Left ventricle myocardium inferior (tissue), 1 donor: ENCODE measurements around the gene SAMD14. TPM values are rescaled to one million over a fixed set of nuclear protein-coding genes. Genes with fewer than 3 reads are reported as not detected.
A peak's percentile ranks its signal among the peaks of the same experiment; 100 is the strongest.

Experiments
- DNase-seq: peaks from one replicate; pipeline ENCODE4 v3.0.0-alpha.2; 2020
- H3K27ac ChIP-seq: fragments of 200-600 bp; replicated peaks from 2 replicates; pipeline ENCODE4 v1.8.0; 2021
- H3K27me3 ChIP-seq: fragments of 200-600 bp; 2 replicates; pipeline ENCODE4 v1.8.0; 2021; ENCODE audit warnings: low read depth
- H3K36me3 ChIP-seq: fragments of 200-600 bp; 2 replicates; pipeline ENCODE4 v1.8.0; 2021
- H3K4me1 ChIP-seq: fragments of 200-600 bp; 2 replicates; pipeline ENCODE4 v1.8.0; 2021
- H3K4me3 ChIP-seq: fragments of 200-600 bp; 2 replicates; pipeline ENCODE4 v1.8.0; 2021; ENCODE audit warnings: mild to moderate bottlenecking, moderate library complexity
- H3K9me3 ChIP-seq: fragments of 200-600 bp; replicated peaks from 2 replicates; pipeline ENCODE4 v1.8.0; 2021
- intact Hi-C: fragments of 100-400 bp; cut with micrococcal nuclease; formaldehyde crosslinking; loops from one replicate; pipeline ENCODE4 v1.11.0; 2022
- total RNA-seq: library from RNA; stranded (reverse); fragmentation: NEBNext Ultra II Directional; extraction: Animal tissue kit (Norgen Biotek cat#: 25700); gene quantifications from one replicate; pipeline ENCODE4 v1.2.1, GENCODE V29; 2021
- TF ChIP-seq, protein P1 (sequence below): fragments of 200-600 bp; IDR thresholded peaks from 2 replicates; pipeline ENCODE4 v1.8.0; 2021; ENCODE audit warnings: antibody characterized with exemption, mild to moderate bottlenecking, borderline replicate concordance
- donor health status: DM: no; HTN: yes; CAD: no; lungs with severe emphysema.

SAMD14 gene
- total RNA-seq, 1 donor from 2014 or later = 1.6 TPM

DNA sequence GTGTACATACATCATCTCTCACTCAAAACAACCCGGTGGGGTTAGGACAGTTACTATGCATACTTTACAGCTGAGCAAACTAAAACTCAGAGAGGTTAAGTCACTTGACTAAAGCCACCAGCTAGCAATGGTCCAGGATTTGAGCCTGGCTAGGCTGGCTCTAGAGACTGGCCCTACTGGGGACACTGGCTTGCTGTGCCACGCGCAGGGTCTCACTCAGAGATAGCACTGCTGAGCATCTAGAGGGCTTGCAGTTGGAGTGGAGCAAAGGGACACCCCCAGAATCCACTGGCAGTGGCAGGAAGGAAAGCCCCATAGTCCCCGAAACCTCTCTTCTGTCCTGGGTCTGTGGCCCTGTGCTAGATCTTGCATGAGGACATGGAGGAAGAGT is 11.1 kb downstream of the SAMD14 start:
- peaks cover 38% of the 10 kb centered on the region for H3K4me1 ChIP-seq
- intact Hi-C loops = no loop called here
- TF ChIP-seq, protein P1, sequence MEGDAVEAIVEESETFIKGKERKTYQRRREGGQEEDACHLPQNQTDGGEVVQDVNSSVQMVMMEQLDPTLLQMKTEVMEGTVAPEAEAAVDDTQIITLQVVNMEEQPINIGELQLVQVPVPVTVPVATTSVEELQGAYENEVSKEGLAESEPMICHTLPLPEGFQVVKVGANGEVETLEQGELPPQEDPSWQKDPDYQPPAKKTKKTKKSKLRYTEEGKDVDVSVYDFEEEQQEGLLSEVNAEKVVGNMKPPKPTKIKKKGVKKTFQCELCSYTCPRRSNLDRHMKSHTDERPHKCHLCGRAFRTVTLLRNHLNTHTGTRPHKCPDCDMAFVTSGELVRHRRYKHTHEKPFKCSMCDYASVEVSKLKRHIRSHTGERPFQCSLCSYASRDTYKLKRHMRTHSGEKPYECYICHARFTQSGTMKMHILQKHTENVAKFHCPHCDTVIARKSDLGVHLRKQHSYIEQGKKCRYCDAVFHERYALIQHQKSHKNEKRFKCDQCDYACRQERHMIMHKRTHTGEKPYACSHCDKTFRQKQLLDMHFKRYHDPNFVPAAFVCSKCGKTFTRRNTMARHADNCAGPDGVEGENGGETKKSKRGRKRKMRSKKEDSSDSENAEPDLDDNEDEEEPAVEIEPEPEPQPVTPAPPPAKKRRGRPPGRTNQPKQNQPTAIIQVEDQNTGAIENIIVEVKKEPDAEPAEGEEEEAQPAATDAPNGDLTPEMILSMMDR = no peak

DNA sequence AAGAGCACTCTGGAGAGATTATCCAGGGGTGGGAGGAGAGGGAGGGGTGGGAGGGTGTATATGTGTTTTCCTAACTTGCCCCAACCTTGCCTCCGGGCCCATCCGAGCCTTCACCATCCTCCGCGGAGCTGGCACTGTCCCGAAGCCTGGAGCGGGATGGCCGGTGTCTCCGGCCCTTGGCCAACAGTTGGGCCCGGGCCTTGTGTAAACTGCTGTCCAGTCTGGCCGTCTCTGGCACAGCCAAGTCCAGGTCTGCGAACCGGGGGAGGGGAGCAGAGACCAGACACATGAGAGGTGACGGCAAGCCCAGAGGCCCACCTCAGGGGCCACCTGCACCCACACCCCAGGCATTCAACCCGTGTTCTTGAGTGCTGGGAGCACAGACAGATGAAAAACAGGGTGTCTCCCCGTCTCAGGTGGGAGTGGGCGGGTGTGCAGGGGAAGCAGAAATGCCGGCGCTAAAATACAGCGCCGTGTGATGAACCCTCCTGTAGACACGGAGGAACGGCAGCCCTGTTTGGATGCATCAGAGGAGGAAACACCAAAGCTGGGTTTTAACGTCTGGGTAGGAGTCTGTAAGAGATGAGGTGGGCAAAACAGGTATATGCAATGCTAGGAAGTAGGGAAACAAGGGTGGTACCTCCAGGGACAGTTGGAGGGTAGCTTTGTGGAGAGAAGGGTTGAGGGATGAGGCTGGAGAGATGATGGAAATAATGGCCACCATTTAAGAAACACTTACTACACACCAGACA is 11.7 kb downstream of the SAMD14 start:
- peaks cover 38% of the 10 kb centered on the region for H3K4me1 ChIP-seq
- peaks cover 4% of the 10 kb centered on the region for H3K27me3 ChIP-seq
- H3K27ac ChIP-seq = no peak overlapping the region
- TF ChIP-seq, protein P1 = no peak
- no peak for DNase-seq
- no peaks in the 10 kb centered on the region for H3K36me3 ChIP-seq
- no peak overlapping the region for H3K4me3 ChIP-seq
- H3K9me3 ChIP-seq = no peaks in the 10 kb centered on the region
- intact Hi-C loops = no loop called here

More for the DNA sequence above, 11.1 kb downstream of the SAMD14 start:
- Histone ChIP-seq H3K27ac (no peak overlapping the region), H3K36me3 (no peaks in the 10 kb centered on the region), H3K27me3 (peaks cover 4% of the 10 kb centered on the region), H3K9me3 (no peaks in the 10 kb centered on the region), H3K4me3 (no peak overlapping the region)
- DNase-seq = no peak

DNA sequence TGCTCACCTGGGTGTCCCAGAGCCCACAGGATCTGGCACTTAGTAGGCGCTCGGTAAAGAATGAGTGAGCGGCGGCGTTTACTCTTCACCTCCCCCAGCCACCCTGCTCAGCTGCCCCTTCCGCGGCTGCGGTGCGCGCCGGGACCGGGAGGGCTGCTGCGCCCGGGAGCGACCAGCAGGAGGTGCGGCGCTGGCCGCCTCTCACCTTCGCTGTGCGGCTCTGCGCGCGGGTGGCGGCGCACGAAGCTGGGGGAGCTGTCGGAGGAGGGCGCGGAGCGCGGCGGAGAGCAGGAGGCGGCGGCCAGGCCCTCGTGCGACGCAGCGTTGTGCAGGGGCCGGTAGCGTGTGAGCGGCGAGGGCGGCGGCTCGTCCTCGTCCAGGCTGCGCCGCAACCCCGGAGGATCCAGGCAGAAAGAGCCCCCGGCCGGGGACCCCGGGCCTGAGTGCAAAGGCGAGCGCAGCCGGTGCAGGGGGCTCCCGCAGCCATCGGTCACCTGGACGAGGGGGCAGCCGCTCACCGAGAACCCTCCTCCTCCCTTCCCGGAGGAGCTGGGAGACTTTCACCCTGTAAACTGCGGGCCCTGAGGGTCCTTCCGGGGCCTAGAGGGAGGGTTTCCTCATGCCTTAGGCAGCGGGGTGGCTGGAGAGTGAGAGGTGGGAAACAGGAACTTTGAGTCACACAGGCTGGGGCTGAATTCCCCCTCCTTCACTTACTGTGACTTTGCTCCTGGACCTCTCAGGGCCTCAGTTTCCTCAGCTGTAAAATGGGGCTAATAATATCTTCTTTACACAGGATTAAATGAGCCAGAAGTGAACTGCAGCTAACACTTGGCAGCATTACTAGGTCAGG is 12.5 kb downstream of the SAMD14 start:
- H3K27ac ChIP-seq = no peak overlapping the region
- H3K36me3 ChIP-seq = no peaks in the 10 kb centered on the region
- H3K4me1 ChIP-seq = peaks cover 46% of the 10 kb centered on the region
- H3K27me3 ChIP-seq = peaks cover 4% of the 10 kb centered on the region
- intact Hi-C loops = no loop called here
- peak overlapping the region; percentile 46 for H3K4me3 ChIP-seq
- H3K9me3 ChIP-seq = no peaks in the 10 kb centered on the region
- TF ChIP-seq, protein P1 = peak; percentile 76
- no peak for DNase-seq

DNA sequence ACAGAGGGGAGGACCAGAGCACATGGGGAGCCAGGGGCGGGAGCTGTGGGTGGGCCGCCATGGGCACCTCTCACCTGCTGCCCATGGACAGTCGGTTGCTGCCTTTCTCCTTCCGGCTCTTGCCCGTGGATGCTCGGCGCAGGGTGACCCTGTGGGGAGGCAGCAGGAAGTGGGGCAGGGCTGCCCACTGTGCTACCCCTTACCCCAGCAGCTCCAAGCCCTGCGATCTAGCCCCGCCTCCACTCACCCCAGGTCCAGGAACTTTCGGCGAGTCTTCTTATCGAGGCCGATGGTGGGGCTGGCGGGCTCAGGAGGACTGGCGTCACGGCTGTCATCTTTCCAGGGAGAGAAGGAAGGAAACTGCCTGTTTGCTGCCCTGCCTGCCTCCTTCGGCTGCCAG is 14.2 kb downstream of the SAMD14 start:
- H3K27me3 ChIP-seq = peaks cover 4% of the 10 kb centered on the region
- intact Hi-C loops = no loop called here
- H3K4me1 ChIP-seq = peaks cover 63% of the 10 kb centered on the region
- TF ChIP-seq, protein P1 = no peak
- no peak for DNase-seq
- H3K4me3 ChIP-seq = no peak overlapping the region
- no peaks in the 10 kb centered on the region for H3K9me3 ChIP-seq
- no peaks in the 10 kb centered on the region for H3K36me3 ChIP-seq
- H3K27ac ChIP-seq = peak overlapping the region; percentile 10

DNA sequence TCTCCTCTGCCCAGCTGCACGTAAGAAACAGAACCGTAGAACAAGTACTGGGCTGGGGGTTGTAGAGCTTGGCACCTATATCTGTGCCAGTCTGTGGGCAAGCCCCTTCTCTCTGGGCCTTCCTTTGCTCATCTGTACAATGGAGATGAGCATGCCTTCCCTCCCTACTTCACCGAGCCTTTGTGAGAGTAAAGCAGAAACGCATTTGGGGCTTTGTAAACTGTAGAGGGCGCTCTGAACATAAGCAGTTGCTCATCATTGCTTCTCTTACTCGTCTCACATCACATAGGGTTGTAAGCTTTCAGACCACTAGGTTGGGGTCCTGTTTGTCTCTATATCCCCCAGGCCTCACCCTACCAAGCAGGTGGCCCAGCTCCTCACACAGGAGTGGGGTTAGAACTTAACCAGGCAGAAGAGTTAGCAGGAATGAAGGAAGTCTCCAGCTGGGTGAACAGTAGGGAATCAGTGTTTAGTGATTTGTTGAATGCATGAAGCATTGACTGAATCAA is 15.1 kb downstream of the SAMD14 start:
- peaks cover 71% of the 10 kb centered on the region for H3K4me1 ChIP-seq
- peak overlapping the region; percentile 94 for H3K27ac ChIP-seq
- H3K27me3 ChIP-seq = peaks cover 4% of the 10 kb centered on the region
- TF ChIP-seq, protein P1 = peak; percentile 67
- intact Hi-C loops = no loop called here
- no peaks in the 10 kb centered on the region for H3K9me3 ChIP-seq
- DNase-seq = no peak
- no peak overlapping the region for H3K4me3 ChIP-seq
- H3K36me3 ChIP-seq = peaks cover 4% of the 10 kb centered on the region
